Peyer's patch (tissue), 4 donors: ENCODE results near the gene AKR7A3.

Experiments used
- CTCF ChIP-seq, 6 experiments: fragments of 450-650 bp in 4 of 6; fragments of 200-600 bp in 2 of 6; sonication (generic) in 1 of 6; IDR thresholded peaks; one replicate each; pipeline ENCODE4 v1.5.1; 2017 to 2019; ENCODE audit warnings: antibody characterized with exemption in 6 of 6, mild to moderate bottlenecking in 3 of 6, moderate library complexity in 1 of 6
- POLR2A ChIP-seq, 2 donors: fragments of 450-650 bp; IDR thresholded peaks; one replicate each; pipeline ENCODE4 v1.5.1; 2017; ENCODE audit warnings: antibody characterized with exemption in 2 of 2, mild to moderate bottlenecking in 2 of 2, moderate library complexity in 2 of 2

GRCh38 chr1:19315378-19316198 is 27.0 kb upstream of the AKR7A3 start:
- TF ChIP-seq POLR2A (IDR thresholded peaks at IDR 0.05) (no peak), CTCF (IDR thresholded peaks at IDR 0.05) (no peak)
